Activated naive CD4-positive, alpha-beta T cell treated with anti-CD3 and anti-CD28 coated beads, Interleukin-2, amount 50 U/mL, for 24 hours (primary cell): Measurements from ENCODE around the gene CREB3L4.
A peak's percentile ranks its signal among the peaks of the same experiment; 100 is the strongest.

ENCODE experiments used
- H3K27ac Mint-ChIP-seq: one replicate; pipeline ENCODE4 v1.8.0; 2021; ENCODE audit warnings: mild to moderate bottlenecking, mixed read lengths
- H3K27me3 Mint-ChIP-seq: one replicate; pipeline ENCODE4 v1.8.0; 2021; ENCODE audit warnings: mixed read lengths
- H3K36me3 Mint-ChIP-seq: one replicate; pipeline ENCODE4 v1.8.0; 2021; ENCODE audit warnings: mixed read lengths
- H3K4me1 Mint-ChIP-seq: one replicate; pipeline ENCODE4 v1.8.0; 2021; ENCODE audit warnings: mixed read lengths
- H3K4me3 Mint-ChIP-seq: one replicate; pipeline ENCODE4 v1.8.0; 2021; ENCODE audit warnings: mild to moderate bottlenecking, mixed read lengths
- H3K9me3 Mint-ChIP-seq: one replicate; pipeline ENCODE4 v1.8.0; 2021; ENCODE audit warnings: mixed read lengths

The CREB3L4 gene

GRCh38 chr1:153932156-153933131, 35.3 kb upstream of the CREB3L4 start:
- Mint-ChIP-seq H3K27ac (peak overlapping the region; percentile 17), H3K9me3 (no peaks in the 10 kb centered on the region), H3K4me1 (peaks cover 16% of the 10 kb centered on the region), H3K4me3 (no peak overlapping the region), H3K36me3 (peaks cover 3% of the 10 kb centered on the region), H3K27me3 (no peaks in the 10 kb centered on the region)

GRCh38 chr1:153933430-153933829, 34.3 kb upstream of the CREB3L4 start:
- Mint-ChIP-seq H3K36me3 (peaks cover 3% of the 10 kb centered on the region), H3K9me3 (no peaks in the 10 kb centered on the region), H3K4me3 (no peak overlapping the region), H3K4me1 (peaks cover 10% of the 10 kb centered on the region), H3K27ac (no peak overlapping the region), H3K27me3 (no peaks in the 10 kb centered on the region)

GRCh38 chr1:153933955-153934354, 33.7 kb upstream of the CREB3L4 start:
- Mint-ChIP-seq H3K36me3 (peaks cover 3% of the 10 kb centered on the region), H3K27me3 (no peaks in the 10 kb centered on the region), H3K27ac (no peak overlapping the region), H3K9me3 (no peaks in the 10 kb centered on the region), H3K4me1 (peaks cover 5% of the 10 kb centered on the region), H3K4me3 (no peak overlapping the region)

- Mint-ChIP-seq H3K9me3 (no peaks in the 10 kb centered on the region), H3K27me3 (no peaks in the 10 kb centered on the region), H3K36me3 (peaks cover 7% of the 10 kb centered on the region), H3K27ac (no peak overlapping the region), H3K4me1 (peaks cover 4% of the 10 kb centered on the region), H3K4me3 (no peak overlapping the region)
These were observed 33.0 kb upstream of the CREB3L4 start for GRCh38 chr1:153934746-153935145.

GRCh38 chr1:153936011-153936802, 31.5 kb upstream of the CREB3L4 start:
- Mint-ChIP-seq H3K9me3 (no peaks in the 10 kb centered on the region), H3K27ac (peak overlapping the region; percentile 56), H3K4me1 (peaks cover 12% of the 10 kb centered on the region), H3K27me3 (no peaks in the 10 kb centered on the region), H3K36me3 (peaks cover 13% of the 10 kb centered on the region), H3K4me3 (no peak overlapping the region)

- Mint-ChIP-seq H3K4me1 (peaks cover 19% of the 10 kb centered on the region), H3K4me3 (no peak overlapping the region), H3K36me3 (peaks cover 13% of the 10 kb centered on the region), H3K27ac (no peak overlapping the region), H3K9me3 (no peaks in the 10 kb centered on the region), H3K27me3 (no peaks in the 10 kb centered on the region)
These were observed 30.4 kb upstream of the CREB3L4 start for GRCh38 chr1:153937331-153937730.

- Mint-ChIP-seq H3K9me3 (no peaks in the 10 kb centered on the region), H3K27me3 (no peaks in the 10 kb centered on the region), H3K27ac (no peak overlapping the region), H3K36me3 (peaks cover 13% of the 10 kb centered on the region), H3K4me1 (peaks cover 34% of the 10 kb centered on the region), H3K4me3 (no peak overlapping the region)
These were observed 28.7 kb upstream of the CREB3L4 start for GRCh38 chr1:153938996-153939395.

GRCh38 chr1:153939476-153939875, 28.2 kb upstream of the CREB3L4 start:
- Mint-ChIP-seq H3K4me1 (peaks cover 38% of the 10 kb centered on the region), H3K4me3 (no peak overlapping the region), H3K9me3 (no peaks in the 10 kb centered on the region), H3K27me3 (no peaks in the 10 kb centered on the region), H3K36me3 (peaks cover 13% of the 10 kb centered on the region), H3K27ac (no peak overlapping the region)

- no peak overlapping the region for H3K4me3 Mint-ChIP-seq
- H3K27ac Mint-ChIP-seq, result no peak overlapping the region
- H3K9me3 Mint-ChIP-seq, result no peaks in the 10 kb centered on the region
- H3K27me3 Mint-ChIP-seq, result no peaks in the 10 kb centered on the region
- H3K36me3 Mint-ChIP-seq, result peaks cover 15% of the 10 kb centered on the region
- H3K4me1 Mint-ChIP-seq, result peaks cover 43% of the 10 kb centered on the region
These were observed 26.9 kb upstream of the CREB3L4 start for GRCh38 chr1:153940756-153941155.

GRCh38 chr1:153941826-153942725, 25.6 kb upstream of the CREB3L4 start:
- H3K4me1 Mint-ChIP-seq, result peaks cover 39% of the 10 kb centered on the region
- no peak overlapping the region for H3K4me3 Mint-ChIP-seq
- H3K27ac Mint-ChIP-seq, result no peak overlapping the region
- H3K9me3 Mint-ChIP-seq, result no peaks in the 10 kb centered on the region
- no peaks in the 10 kb centered on the region for H3K27me3 Mint-ChIP-seq
- peaks cover 12% of the 10 kb centered on the region for H3K36me3 Mint-ChIP-seq

GRCh38 chr1:153942766-153943549, 24.7 kb upstream of the CREB3L4 start:
- Mint-ChIP-seq H3K36me3 (peaks cover 12% of the 10 kb centered on the region), H3K4me3 (peak overlapping the region; percentile 30), H3K9me3 (no peaks in the 10 kb centered on the region), H3K27me3 (no peaks in the 10 kb centered on the region), H3K27ac (peak overlapping the region; percentile 84), H3K4me1 (peaks cover 39% of the 10 kb centered on the region)

- no peaks in the 10 kb centered on the region for H3K9me3 Mint-ChIP-seq
- peaks cover 39% of the 10 kb centered on the region for H3K4me1 Mint-ChIP-seq
- peak overlapping the region; percentile 95 for H3K27ac Mint-ChIP-seq
- H3K4me3 Mint-ChIP-seq, result peak overlapping the region; percentile 90
- H3K36me3 Mint-ChIP-seq, result peaks cover 12% of the 10 kb centered on the region
- no peaks in the 10 kb centered on the region for H3K27me3 Mint-ChIP-seq
These were observed 23.5 kb upstream of the CREB3L4 start for GRCh38 chr1:153944005-153944826.

- H3K36me3 Mint-ChIP-seq, result peaks cover 10% of the 10 kb centered on the region
- peaks cover 39% of the 10 kb centered on the region for H3K4me1 Mint-ChIP-seq
- H3K27me3 Mint-ChIP-seq, result no peaks in the 10 kb centered on the region
- no peaks in the 10 kb centered on the region for H3K9me3 Mint-ChIP-seq
- H3K27ac Mint-ChIP-seq, result peak overlapping the region; percentile 95
- H3K4me3 Mint-ChIP-seq, result peak overlapping the region; percentile 90
These were observed 22.9 kb upstream of the CREB3L4 start for GRCh38 chr1:153944827-153945117.
